ENCODE data around the gene CYP3A4.
"Not testable (repeated sequence)": the region's sequence is repeated elsewhere in the genome, so short reads cannot be mapped to it uniquely, and the experiment has no call there.

Gene CYP3A4

DNA sequence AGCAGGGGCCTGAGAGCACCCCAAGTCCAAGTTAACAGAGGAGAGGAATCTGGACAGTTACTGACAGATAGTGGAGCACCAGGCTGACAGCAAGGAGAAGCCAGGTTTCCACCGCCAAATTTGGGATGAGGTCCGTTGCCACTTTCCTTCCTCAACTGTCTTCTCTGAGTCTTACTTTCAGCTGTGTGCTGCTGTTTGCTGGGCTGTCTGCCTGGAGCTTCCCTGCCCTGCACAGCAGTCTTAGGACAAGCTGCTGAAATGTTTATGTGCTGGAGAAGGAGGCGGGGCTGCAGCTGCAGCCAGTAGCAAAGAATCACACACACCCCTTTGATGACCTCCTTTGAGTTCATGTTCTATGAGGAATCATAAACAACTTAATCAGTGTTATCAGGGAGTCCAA, 31.6 kb downstream of the CYP3A4 start:
- peak; percentile 41 for DNase-seq (ENCODE audit: low read depth)

DNA sequence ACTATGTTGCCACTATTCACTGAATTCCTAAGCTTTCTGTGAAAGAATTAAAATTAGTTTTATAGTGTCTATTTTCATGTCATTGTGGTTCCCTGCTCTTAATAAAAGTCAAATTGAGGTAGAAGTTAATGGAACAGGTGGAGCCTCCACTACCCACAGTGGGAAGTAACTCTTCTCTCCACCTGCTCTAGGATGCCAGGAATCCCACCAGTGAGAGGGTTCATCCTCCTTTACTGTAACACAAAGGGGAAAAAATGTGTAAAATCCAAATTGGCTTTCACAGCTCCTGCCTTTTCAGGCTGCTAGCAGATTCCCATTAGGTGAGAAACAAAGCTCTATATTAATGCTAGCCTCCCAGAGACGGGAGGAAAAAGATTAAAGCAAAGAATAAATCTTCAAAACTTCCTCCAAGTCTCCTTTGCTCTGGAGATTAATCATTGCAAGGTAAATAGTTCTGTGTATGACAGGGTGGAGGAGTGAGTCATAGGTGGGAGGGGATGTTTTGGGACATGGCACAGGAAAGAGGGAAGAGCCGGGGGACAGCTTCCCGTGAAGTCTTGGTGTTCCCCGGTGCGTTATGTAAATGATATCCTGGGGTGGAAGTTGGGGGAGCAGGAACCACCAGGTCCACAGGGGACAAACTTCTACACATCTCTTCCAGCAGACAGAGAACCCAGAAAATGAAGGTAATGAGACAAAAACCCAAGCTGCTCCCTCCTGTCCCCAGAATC, 32.5 kb downstream of the CYP3A4 start:
- peak; percentile 18 for DNase-seq (ENCODE audit: low read depth)

DNA sequence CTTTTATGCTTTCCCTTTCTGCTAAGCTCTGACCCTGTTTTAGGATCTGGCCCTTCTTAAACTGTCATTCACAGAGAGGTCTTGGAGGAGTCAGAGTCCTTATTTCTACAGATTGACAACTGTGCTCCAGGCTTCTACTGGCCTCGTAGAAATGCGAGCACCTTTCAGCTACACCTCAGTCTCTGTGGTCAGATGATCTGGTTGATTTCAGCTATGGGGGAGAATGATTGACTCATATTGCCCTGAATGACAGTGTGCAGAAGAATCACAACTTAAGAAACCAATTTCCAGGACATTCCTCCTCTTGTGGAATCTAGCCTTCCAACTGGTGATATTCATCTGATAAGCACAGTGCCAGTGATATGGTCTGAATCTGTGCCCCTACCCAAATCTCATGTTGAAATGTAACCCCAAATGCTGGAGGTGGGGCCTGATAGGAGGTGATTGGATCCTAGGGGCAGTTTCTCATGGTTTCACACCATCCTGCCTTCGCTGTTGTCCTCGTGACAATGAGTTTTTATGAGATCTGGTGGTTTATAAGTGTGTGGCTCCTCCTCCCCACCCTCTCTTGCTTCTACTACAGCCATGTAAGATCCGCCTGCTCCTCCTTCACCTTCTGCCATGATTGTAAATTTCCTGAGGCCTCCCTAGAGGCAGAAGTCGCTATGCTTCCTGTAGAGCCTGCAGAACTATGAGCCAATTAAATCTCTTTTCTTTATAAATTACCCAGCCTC, 35.0 kb downstream of the CYP3A4 start:
- DNase-seq (ENCODE audit: low read depth) = no peak

DNA sequence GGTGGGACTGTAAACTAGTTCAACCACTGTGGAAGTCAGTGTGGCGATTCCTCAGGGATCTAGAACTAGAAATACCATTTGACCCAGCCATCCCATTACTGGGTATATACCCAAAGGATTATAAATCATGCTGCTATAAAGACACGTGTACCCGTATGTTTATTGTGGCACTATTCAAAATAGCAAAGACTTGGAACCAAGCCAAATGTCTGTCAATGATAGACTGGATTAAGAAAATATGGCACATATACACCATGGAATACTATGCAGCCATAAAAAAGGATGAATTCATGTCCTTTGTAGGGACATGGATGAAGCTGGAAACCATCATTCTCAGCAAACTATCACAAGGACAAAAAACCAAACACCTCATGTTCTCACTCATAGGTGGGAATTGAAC, 37.1 kb downstream of the CYP3A4 start:
- not testable (repeated sequence) for DNase-seq (ENCODE audit: low read depth)

DNA sequence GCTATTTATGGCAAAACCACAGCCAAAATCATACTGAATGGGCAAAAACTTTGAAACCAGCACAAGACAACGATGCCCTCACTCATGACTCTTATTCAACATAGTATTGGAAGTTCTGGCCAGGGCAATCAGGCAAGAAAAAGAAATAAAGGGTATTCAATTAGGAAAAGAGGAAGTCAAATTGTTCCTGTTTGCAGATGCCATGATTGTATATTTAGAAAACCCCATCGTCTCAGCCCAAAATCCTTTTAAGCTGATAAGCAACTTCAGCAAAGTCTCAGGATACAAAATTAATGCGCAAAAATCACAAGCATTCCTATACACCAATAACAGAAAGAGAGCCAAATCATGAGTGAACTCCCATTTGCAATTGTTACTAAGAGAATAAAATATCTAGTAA, 38.6 kb downstream of the CYP3A4 start:
- not testable (repeated sequence) for DNase-seq (ENCODE audit: low read depth)

DNA sequence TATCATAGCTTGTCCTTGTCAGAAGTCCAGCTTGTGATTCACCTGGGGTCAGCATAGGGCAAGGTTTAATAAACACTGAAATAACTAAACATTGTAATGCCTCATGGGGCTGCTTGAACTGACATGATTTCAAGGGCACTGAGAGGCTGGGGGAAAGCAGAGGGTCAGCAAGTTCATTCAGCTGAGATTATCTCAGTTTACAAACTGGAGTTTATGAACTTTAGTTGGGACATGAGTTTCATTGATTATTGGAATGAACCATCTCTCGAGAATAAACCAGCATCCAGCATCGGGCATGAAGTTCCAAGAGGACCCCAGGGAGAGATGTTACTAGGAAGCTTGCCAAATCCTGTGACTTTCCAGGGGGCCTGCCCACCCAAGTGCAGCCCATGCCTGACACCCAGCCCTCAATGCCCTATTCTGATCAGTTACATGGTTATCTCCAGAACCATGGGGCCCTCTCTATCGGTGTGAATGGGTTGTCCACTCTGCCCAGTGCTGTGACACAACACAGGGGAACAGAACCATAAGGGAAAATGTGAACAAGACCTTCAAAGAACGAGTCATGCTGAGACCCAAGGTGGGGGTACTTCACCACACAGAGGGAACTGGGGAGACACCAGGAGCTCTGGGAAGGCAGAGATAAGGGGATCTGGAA, 41.1 kb downstream of the CYP3A4 start:
- no peak for DNase-seq (ENCODE audit: low read depth)

DNA sequence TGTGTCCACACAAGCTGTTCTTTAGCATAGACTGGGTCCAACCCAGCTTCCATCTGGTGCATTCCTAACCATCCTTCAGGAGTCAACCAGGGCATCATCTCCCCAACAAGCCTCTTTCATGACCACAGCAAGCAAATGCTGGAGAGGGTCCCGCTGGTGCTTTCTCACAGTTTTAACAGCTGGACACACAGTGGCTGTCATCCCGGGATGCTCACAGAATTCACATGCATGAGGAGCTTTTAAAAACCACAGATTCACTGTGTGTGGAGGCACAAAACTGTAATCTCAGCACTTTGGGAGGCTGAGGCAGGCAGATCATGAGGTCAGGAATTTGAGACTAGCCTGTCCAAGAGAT, 42.6 kb downstream of the CYP3A4 start:
- DNase-seq (ENCODE audit: low read depth) = no peak

DNA sequence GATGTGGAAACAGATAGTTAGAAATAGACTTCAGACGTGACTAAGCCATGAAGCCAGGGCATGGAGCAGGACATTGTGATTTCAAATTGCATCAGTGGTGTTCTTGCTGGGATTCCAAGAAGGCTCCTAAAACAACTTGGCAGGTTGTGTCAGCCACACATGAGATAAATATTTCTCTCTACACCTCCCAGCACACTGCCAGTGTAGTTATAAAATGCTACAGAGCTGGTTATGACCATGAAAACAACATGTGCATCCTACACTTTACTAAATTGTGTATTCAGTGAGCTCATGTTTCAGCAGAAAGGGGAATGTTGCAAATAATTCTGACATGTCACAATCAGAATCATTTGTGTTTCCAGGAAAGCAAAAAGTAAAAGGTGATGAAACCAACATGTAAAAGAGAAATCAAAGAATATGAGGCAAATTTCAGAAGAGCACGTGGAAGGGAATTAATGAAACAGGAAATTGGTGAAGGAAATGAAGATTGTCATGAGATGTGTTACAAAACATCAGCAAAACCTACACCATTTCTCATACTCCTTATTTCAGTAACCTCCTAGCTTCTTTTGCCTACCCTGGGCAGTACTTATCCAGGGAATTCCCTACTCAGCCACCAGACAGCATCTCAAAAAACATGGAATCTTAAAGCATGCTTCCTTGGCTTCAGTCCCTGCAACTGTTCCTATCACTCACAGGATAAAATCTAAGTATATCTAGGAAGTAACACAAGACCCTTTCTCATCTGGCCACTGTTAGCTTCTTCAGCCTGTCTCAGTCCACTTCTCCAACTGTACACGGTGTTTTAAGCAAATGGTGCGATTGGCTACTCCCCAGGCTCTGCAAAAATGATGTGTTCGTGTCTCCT, 43.2 kb downstream of the CYP3A4 start:
- peak; percentile 67 for DNase-seq (ENCODE audit: low read depth)

DNA sequence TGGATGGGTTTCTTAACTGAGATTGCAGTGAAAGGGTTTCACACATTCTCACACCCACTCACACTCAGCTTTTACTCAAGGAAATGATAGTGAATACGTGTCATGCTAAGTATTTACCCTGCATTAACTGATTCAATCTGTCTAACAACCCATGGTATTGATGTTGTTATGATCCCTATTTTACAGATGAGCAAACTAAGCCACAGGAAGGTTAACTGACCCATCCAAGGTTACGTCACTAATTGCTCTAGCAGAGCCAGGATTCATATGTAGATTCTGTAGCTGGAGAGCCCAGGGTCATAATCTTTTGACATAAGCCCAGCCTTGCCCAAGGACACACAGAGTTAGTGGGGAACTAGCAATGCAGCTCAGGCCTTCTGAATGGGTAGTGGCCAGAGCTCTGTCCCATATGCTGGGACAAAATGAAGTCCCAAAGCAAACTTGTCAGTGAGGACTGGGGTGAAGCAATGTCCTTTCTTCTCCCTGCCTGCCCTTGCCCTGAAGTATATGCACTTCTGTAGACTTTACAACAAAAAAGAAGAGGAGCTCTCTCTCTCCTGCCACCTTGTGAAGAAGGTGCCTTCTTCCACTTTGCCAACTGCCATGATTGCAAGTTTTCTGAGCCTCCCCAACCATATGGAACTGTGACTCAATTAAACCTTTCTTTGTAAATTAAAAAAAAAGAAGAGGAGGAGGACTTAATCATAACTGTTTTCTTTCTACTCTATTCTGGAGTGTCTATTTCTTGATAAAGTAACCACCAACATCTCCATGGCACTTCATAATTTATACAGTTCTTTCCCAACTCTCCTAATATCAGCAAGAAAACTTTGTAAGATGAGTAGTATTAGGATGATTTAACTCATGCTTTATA, 44.0 kb downstream of the CYP3A4 start:
- no peak for DNase-seq (ENCODE audit: low read depth)

DNA sequence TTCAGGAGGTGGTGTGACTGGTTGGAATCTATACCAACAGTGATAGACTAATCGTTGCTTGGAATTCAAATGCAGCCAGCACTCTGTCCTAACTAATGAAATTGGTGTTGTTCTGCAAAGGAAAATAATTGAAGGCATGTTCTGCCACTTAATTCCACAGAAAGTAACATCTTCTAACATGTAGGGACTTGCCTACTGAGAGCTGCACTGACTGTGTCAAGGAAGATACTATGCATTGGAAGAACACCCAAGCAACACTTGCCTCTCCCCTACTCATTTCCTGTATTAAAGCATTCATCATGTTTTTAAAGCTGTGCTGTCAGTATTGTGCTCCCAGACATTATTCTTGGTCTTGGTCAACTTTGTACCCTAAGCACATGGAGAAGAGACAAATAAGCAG, 46.3 kb downstream of the CYP3A4 start:
- DNase-seq (ENCODE audit: low read depth) = peak; percentile 14

DNA sequence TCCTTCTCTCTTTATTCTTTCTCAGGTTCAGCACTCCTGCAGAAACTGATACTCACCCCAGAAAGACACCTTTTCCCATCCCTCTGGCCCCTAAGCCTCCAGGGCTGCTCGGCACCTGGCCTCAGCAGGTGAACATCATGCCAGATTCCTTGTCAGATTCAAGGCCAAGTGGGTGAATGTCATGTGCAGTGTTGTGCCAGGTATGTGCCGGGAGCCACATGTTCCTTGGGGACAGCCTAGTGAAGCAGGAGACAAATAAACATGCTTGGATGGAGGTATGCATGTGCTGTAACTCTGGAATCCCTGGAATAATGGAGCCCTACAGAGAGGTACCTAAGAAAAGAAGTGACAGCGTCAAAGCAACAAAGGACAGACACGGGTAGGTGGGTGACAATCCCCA, 47.3 kb downstream of the CYP3A4 start:
- DNase-seq (ENCODE audit: low read depth) = not testable (repeated sequence)

DNA sequence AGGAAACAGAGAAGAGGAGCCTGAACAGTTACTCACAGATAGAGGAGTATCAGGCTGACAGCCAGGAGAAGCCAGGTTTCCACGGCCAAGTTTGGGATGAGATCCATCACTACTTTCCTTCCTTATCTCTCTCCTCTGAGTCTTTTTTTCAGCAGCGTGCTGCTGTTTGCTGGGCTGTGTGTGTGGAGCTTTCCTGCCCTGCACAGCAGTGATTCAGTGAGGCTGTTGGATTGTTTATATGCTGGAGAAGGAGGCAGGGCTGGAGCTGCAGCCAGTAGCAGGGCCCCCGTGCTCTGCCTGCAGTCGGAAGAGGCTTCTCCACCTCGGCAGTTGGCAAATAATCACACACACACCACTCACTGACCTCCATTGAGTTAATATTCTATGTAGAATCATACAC, 49.0 kb downstream of the CYP3A4 start, which contains the start of gene CYP3A7:
CYP3A7 (minus strand) TSS at position 210 of the 400 bp plus-strand sequence; CDS start at position 107, 103 bp downstream.
- no peak for DNase-seq (ENCODE audit: low read depth)

DNA sequence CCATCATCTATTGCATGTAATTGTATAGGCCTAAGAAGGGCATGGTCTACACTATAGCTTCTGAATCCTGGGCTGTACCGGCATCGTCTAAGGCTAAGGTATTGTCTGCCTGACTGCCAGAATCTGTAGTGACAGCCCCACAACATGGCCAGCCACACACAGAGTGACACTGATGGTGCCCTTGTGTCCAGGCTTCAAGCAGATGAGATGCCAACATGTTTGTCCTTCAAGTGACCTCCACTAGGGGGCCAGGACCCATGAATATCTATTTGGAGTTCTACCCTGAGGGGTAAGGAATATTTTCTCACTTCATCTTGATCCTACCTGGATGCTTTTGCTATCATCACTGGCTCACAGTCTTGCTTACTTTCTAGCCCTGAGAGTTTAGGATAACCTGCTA, 50.5 kb downstream of the CYP3A4 start:
- no peak for DNase-seq (ENCODE audit: low read depth)

DNA sequence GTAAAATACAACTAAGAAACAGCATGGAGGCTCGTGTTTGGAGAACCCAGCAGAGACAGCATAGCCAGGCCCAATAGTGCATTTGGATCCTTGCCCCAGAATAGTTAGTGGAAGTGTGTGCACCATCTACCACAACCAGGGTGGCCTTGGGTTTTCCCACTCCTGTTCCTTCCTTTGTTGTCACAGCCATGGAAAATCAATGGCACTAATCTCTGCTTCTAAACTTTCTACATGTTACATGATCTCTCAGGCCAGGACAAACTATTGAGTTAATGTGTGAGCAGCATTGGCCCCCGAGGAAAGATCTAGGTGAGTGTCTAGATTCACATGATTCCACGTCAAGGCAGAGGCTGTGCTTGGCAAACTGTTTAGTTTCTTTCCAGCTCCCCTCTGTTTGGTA, 51.0 kb downstream of the CYP3A4 start:
- DNase-seq (ENCODE audit: low read depth) = no peak

DNA sequence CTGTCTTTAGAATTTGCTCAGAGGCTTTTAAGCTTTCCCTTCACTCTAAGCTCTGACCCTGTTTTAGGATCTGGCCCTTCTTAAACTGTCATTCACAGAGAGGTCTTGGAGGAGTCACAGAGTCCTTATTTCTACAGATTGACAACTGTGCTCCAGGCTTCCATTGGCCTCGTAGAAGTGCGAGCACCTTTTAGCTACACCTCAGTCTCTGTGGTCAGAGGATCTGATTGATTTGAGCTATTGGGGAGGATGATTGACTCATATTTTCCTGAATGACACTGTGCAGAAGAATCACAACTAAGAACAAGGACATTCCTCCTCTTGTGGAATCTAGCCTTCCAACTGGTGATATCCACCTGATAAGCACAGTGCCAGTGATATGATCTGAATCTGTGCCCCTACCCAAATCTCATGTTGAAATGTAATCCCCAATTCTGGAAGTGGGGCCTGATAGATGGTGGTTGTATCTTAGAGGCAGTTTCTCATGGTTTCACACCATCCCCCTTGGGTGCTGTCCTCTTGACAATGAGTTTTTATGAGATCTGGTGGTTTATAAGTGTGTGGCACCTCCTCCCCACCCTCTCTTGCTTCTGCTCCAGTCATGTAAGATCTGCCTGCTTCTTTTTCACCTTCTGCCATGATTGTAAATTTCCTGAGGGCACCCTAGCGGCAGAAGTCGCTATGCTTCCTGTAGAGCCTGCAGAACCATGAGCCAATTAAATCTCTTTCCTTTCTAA, 52.2 kb downstream of the CYP3A4 start:
- no peak for DNase-seq (ENCODE audit: low read depth)

DNA sequence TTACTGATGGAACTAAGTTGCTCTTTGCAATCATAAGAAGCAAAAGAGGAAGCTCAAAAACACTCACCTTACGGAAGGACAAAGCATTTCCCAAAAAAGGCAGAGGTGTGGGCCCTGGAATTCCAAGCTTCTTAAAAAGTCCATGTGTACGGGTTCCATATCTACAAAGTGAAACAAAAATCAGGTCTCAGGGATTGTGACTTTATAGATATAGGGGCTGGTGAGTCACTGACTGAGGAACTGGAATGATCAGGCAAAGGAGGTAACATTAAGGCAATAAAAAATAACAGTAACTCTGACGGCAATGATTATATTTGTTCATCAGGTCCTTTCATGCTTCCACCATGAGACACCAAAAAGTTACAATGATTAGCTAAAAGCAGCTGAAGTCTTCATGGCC, 53.0 kb downstream of the CYP3A4 start:
- no peak for DNase-seq (ENCODE audit: low read depth)

DNA sequence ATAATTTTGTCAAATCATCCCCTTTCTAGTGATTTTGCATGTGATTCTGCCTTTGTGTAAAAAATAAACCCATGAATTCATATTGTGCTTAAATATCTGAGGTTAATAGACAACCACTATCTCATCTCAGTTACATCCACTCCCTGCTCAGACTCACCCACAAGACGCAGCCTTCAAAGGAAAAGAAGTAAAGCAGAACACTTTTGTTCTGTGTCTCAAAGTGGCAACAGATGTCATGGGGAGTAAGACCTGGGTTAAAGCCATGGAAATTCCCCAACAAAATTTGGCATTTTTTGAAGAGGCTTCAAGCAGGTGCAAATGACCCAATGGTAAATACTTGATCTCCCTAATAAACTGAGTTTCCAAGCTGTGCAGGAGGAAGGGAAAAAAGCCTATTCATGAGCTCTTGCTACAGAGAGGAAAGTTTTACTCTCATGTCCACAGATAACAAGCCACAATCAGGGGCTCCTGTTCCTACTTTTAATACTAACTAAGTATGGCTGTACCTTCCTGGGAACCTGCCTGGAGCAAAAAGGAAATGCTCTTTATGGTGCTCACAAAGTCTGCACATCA, 53.7 kb downstream of the CYP3A4 start:
- no peak for DNase-seq (ENCODE audit: low read depth)

DNA sequence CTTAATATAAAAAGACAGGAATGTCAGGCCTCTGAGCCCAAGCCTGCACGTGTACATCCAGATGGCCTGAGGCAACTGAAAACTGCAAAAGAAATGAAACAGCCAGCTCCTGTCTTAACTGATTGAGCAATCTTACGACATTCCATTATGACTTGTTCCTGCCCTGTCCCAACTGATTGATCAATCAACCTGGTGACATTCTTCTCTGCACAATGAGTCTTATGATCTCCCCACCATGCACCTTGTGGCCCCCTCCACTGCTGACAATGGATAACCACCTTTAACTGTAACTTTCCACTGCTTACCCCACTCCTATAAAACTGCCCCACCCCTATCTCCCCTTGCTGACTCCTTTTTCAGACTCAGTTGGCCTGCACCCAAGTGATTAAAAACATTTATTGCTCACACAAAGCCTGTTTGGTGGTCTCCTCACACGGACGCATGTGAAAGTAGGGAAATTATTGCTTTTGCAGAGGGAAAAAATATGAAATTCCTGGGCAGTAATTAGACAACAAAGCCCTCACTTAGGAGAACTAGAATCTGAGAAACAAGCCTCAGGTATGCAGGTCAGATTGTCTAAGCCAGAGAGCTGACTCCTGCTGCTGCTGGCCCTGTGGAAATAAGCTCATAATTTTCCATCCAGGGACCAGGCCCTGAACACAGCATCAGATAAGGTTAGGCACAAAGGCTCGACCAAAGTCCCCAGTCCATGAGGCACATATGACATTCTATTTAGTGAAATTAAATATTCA, 54.3 kb downstream of the CYP3A4 start:
- peak; percentile 23 for DNase-seq (ENCODE audit: low read depth)

DNA sequence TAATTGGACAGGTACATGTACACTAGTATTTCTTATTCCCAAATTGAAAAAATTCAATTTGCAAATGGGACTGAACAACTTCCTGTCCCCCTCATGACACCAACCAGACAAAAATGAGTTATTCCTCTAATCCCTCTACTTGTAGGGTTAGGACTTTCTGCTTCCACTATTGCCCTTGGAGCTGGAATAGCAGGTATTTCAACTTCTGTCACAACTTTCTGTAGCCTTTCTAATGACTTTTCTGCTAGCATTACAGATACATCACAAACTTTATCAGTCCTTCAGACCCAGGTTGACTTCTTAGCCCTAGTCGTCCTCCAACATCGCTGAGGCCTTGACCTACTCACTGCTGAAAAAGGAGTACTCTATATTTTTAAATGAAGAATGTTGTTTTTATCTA, 55.4 kb downstream of the CYP3A4 start:
- DNase-seq (ENCODE audit: low read depth) = no peak

Measured in iris pigment epithelial cell (primary cell).